Measurements from ENCODE around the gene FBXW8. TPM values are rescaled to one million over a fixed set of nuclear protein-coding genes. Genes with fewer than 3 reads are reported as not detected.

The FBXW8 gene
- total RNA-seq, 1 experiment from 2014 or later: 15.3 TPM

DNA sequence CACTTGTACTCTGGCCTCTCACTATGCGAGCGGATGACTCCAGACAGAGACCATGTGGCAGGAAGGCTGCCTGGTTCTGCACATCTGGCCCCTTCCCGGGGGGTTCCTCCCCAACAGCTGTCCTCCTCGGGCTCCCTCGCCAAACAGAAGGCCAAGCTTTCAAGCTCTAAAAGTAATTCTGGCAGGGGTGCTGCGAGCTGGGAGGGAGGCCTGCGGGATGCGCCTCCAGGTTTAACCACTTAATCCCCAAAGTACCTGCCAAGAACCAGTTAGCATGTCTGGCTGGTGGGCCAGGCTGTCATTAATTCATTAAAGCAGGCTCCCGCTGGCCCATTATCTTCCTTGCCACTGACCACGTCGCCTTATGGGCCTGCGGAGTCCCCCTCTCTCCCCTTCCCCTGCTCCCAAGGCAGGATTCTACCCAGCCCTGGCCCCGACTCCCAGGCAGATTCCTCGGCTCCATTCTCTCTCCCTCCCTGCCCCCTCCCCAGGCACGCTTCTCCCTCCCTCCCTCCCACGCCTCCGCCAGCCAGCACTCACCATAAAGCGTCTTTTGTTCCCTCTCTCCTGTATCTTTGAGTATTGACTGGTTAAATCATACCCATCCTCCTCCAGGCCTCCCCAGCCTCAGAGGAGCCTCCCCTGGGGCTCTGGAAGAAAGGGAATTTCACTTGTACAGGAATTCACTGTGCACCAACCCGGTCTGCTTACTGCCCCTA is 34.4 kb upstream of the FBXW8 start:
- no peak for TF ChIP-seq CTCF (conservative IDR thresholded peaks at IDR 0.05)
- Histone ChIP-seq H3K79me1 (ENCODE audit: insufficient read depth, low read depth, low read length, poor library complexity, severe bottlenecking) (no peaks in the 10 kb centered on the region), H3K4ac (ENCODE audit: low read depth, low read length) (no peak overlapping the region), H2AK5ac (ENCODE audit: insufficient read length, low read length) (no peak overlapping the region), H3K9ac (ENCODE audit: extremely low read depth, insufficient read length, low read length) (no peak overlapping the region), H4K8ac (replicated peaks; ENCODE audit: insufficient read length, low read depth, low read length) (no peak overlapping the region), H3K4me2 (ENCODE audit: insufficient read depth, insufficient read length, low read length) (peak overlapping the region; percentile 28), H2BK15ac (ENCODE audit: low read depth, low read length) (no peak overlapping the region), H2BK12ac (ENCODE audit: insufficient read length, low read depth, low read length) (no peak overlapping the region), H3K79me2 (ENCODE audit: insufficient read depth, low read length) (no peaks in the 10 kb centered on the region), H3K18ac (ENCODE audit: insufficient read length, low read depth, low read length) (no peak overlapping the region), H3K9me3 (ENCODE audit: control insufficient read depth, low read depth, low read length) (no peaks in the 10 kb centered on the region), H4K5ac (ENCODE audit: insufficient read length, low read depth, low read length) (no peak overlapping the region), H2AFZ (ENCODE audit: low read length) (no peak overlapping the region), H2BK20ac (ENCODE audit: low read depth, low read length, poor library complexity, severe bottlenecking) (no peak overlapping the region), H4K20me1 (ENCODE audit: control insufficient read depth, insufficient read depth, insufficient read length) (no peaks in the 10 kb centered on the region), H3K14ac (ENCODE audit: insufficient read depth, low read length) (no peak overlapping the region), H3K23me2 (ENCODE audit: insufficient read length, low read depth, low read length, poor library complexity, severe bottlenecking) (peaks cover 15% of the 10 kb centered on the region), H4K91ac (ENCODE audit: insufficient read length, low read depth, low read length) (no peak overlapping the region), H2BK5ac (ENCODE audit: insufficient read length, low read length) (no peak overlapping the region), H3K23ac (ENCODE audit: insufficient read length, low read depth, low read length) (no peak overlapping the region), H3K27ac (ENCODE audit: insufficient read length, low read depth, low read length) (no peak overlapping the region), H3K56ac (ENCODE audit: insufficient read length, low read depth, low read length) (no peak overlapping the region), H3T11ph (ENCODE audit: low read length) (no peak overlapping the region), H2BK120ac (ENCODE audit: low read depth, low read length, poor library complexity, severe bottlenecking) (no peak overlapping the region), H3K4me1 (ENCODE audit: insufficient read depth, low read length) (0 out of 2 replicates have a peak, but pooled peaks cover 3% of the 10 kb centered on the region), H3K27me3 (ENCODE audit: insufficient read depth, low read length) (peaks cover 30% of the 10 kb centered on the region)
- peaks cover 42 to 50% of the 10 kb centered on the region in 2 experiments for H3K4me1 Mint-ChIP-seq
- peak overlapping the region; percentile 59 to 80 for H3K4me3 Mint-ChIP-seq
- peak overlapping the region in 1 of 3 experiments; percentile 10; a peak in 2 of 7 replicates for H3K27ac Mint-ChIP-seq
- H3K9me3 Mint-ChIP-seq: peaks cover 3 to 4% of the 10 kb centered on the region in 2 experiments; a peak in 3 of 5 replicates
- H3K36me3 Mint-ChIP-seq (ENCODE audit: insufficient read depth in 1 of 3, low read depth in 3 of 3): peaks cover 4 to 7% (median 5%) of the 10 kb centered on the region in 3 experiments; a peak in 3 of 7 replicates
- peaks cover 91% of the 10 kb centered on the region for H3K27me3 Mint-ChIP-seq (ENCODE audit: low read depth)
- peak; percentile 56 for DNase-seq
- WGBS (ENCODE audit: extremely low coverage, insufficient read length, low lambda C conversion rate): no CpG with 5 or more reads among the region's 19 CpGs
